ENCODE measurements around the gene PIEZO1.

- TF ChIP-seq, protein P1, sequence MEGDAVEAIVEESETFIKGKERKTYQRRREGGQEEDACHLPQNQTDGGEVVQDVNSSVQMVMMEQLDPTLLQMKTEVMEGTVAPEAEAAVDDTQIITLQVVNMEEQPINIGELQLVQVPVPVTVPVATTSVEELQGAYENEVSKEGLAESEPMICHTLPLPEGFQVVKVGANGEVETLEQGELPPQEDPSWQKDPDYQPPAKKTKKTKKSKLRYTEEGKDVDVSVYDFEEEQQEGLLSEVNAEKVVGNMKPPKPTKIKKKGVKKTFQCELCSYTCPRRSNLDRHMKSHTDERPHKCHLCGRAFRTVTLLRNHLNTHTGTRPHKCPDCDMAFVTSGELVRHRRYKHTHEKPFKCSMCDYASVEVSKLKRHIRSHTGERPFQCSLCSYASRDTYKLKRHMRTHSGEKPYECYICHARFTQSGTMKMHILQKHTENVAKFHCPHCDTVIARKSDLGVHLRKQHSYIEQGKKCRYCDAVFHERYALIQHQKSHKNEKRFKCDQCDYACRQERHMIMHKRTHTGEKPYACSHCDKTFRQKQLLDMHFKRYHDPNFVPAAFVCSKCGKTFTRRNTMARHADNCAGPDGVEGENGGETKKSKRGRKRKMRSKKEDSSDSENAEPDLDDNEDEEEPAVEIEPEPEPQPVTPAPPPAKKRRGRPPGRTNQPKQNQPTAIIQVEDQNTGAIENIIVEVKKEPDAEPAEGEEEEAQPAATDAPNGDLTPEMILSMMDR (IDR thresholded peaks at IDR 0.05 in 2 of 3, conservative IDR thresholded peaks at IDR 0.05 in 1 of 3; ENCODE audit: borderline replicate concordance in 1 of 3, insufficient read depth in 1 of 3, low read depth in 2 of 3, low read length in 2 of 3): no peak
- TF ChIP-seq POLR2AphosphoS5 (IDR thresholded peaks at IDR 0.05; ENCODE audit: low read depth, low read length) (no peak), REST (IDR thresholded peaks at IDR 0.05; ENCODE audit: low read depth) (no peak)
Observed at GRCh38 chr16:88711750-88712340, 73.2 kb downstream of the PIEZO1 start.

All from HCT116 (cell line).